Uterus (tissue), 2 donors: ENCODE data around the gene DENND2D.

Experiments used
- POLR2A ChIP-seq, 2 donors: fragments of 450-650 bp; IDR thresholded peaks; one replicate each; pipeline ENCODE4 v1.6.1; 2016; ENCODE audit warnings: antibody characterized with exemption in 2 of 2, mild to moderate bottlenecking in 1 of 2, moderate library complexity in 1 of 2
- TF ChIP-seq, protein P1 (sequence below), 4 experiments: fragments of 200-600 bp in 2 of 4; fragments of 450-650 bp in 2 of 4; sonication (generic) in 2 of 4; IDR thresholded peaks; one replicate each; pipeline ENCODE4 v1.5.1; 2016 to 2019; ENCODE audit warnings: antibody characterized with exemption in 4 of 4, mild to moderate bottlenecking in 2 of 4, moderate library complexity in 1 of 4

DNA sequence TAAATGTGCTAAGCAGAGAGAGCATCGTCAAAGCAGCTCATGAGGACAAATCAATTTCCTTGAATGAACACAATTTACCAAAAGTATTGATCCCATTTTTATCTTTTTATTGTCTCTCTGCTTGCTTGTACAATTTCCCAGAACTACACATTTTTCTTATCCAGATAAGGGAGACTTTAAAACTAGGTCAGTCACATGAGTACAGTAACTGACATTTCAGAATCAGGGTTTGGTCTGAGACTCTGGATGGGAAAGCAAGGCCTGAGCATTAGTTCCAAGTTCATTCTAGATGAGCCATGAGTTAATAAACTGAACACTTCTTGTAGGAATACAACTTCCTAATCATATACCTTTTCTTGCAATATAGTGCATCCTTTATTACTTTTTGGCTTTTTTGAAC is 11.5 kb upstream of the DENND2D start:
- no peak for TF ChIP-seq POLR2A (IDR thresholded peaks at IDR 0.05)
- TF ChIP-seq, protein P1, sequence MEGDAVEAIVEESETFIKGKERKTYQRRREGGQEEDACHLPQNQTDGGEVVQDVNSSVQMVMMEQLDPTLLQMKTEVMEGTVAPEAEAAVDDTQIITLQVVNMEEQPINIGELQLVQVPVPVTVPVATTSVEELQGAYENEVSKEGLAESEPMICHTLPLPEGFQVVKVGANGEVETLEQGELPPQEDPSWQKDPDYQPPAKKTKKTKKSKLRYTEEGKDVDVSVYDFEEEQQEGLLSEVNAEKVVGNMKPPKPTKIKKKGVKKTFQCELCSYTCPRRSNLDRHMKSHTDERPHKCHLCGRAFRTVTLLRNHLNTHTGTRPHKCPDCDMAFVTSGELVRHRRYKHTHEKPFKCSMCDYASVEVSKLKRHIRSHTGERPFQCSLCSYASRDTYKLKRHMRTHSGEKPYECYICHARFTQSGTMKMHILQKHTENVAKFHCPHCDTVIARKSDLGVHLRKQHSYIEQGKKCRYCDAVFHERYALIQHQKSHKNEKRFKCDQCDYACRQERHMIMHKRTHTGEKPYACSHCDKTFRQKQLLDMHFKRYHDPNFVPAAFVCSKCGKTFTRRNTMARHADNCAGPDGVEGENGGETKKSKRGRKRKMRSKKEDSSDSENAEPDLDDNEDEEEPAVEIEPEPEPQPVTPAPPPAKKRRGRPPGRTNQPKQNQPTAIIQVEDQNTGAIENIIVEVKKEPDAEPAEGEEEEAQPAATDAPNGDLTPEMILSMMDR (IDR thresholded peaks at IDR 0.05), result no peak
